GM12878 (cell line): ENCODE measurements around the gene PLEKHA7. TPM values are rescaled to one million over a fixed set of nuclear protein-coding genes. Genes with fewer than 3 reads are reported as not detected.

Experiments used
- ATAC-seq: fragments of 200-7000 bp; cut with Tn5 transposase; 3 replicates; pipeline ENCODE4 v1.9.1; 2020; ENCODE audit warnings: mild to moderate bottlenecking, moderate library complexity
- BruUV-seq: library from RNA; stranded (reverse); fragments of 400-500 nt; replicated peaks from 2 replicates; lab custom pipeline; 2021; lab: Mats Ljungman, UMichigan
- CTCF ChIA-PET: fragments of 300-600 bp; sonication (Branson Sonifier 250); formaldehyde crosslinking; extraction: SDS; loops from one replicate; lab custom pipeline; 2021; ENCODE audit warnings: inconsistent platforms; lab: Yijun Ruan, JAX
- POLR2A ChIA-PET: fragments of 350-600 bp; formaldehyde crosslinking; extraction: SDS; loops from one replicate; lab custom pipeline; 2021; ENCODE audit warnings: inconsistent platforms; lab: Charles Lee
- RAD21 ChIA-PET: fragments of 300-600 bp; sonication (Branson Sonifier 250); formaldehyde crosslinking; loops from one replicate; lab custom pipeline; 2023; ENCODE audit warnings: antibody characterized with exemption; ENCODE audit not compliant: unreplicated experiment; lab: Charles Lee
- SMC1A ChIA-PET: fragments of 300-600 bp; sonication (Branson Sonifier 250); formaldehyde crosslinking; loops from one replicate; lab custom pipeline; 2023; ENCODE audit not compliant: unreplicated experiment, uncharacterized antibody; lab: Charles Lee
- DNase-seq: peaks from one replicate; pipeline ENCODE4 v3.0.0-alpha.2; 2011; ENCODE audit warnings: low read depth, low spot score
- FAIRE-seq: peaks from 3 replicates; lab custom pipeline; 2011; peaks lifted over from hg19 to GRCh38; lab: Jason Lieb, UNC
- H2AFZ ChIP-seq: 2 replicates; pipeline ENCODE4 v1.6.0; 2011; ENCODE audit warnings: low read depth, low read length, control low read depth; ENCODE audit not compliant: control insufficient read depth
- H3K27ac ChIP-seq: 2 replicates; pipeline ENCODE4 v1.5.1; 2011; ENCODE audit warnings: control low read depth; ENCODE audit not compliant: control insufficient read depth, insufficient read depth
- H3K27me3 ChIP-seq, 2 experiments: replicated peaks in 1 of 2; 2 replicates each; pipeline versions ENCODE4 v1.6.0 to v1.6.1; 2011; ENCODE audit warnings: low read length in 1 of 2; ENCODE audit not compliant: control insufficient read depth in 2 of 2, insufficient read depth in 2 of 2
- H3K36me3 ChIP-seq, 2 experiments: 2 replicates each; pipeline ENCODE4 v1.5.1; 2011; ENCODE audit warnings: low read length in 1 of 2; ENCODE audit not compliant: control insufficient read depth in 2 of 2, insufficient read depth in 2 of 2
- H3K4me1 ChIP-seq: 2 replicates; pipeline ENCODE4 v1.6.1; 2011; ENCODE audit warnings: mild to moderate bottlenecking, low read length, moderate library complexity, mixed read lengths; ENCODE audit not compliant: control insufficient read depth, insufficient read depth
- H3K4me2 ChIP-seq: 2 replicates; pipeline ENCODE4 v1.6.0; 2011; ENCODE audit warnings: control low read depth; ENCODE audit not compliant: control insufficient read depth, insufficient read depth
- H3K4me3 ChIP-seq: fragments of 200-600 bp; sonication (generic); 2 replicates; pipeline ENCODE4 v1.5.1; 2016
- H3K79me2 ChIP-seq: 2 replicates; pipeline ENCODE4 v1.6.0; 2011; ENCODE audit warnings: low read length; ENCODE audit not compliant: control insufficient read depth, insufficient read depth
- H3K9ac ChIP-seq: 2 replicates; pipeline ENCODE4 v1.8.0; 2011; ENCODE audit warnings: low read length, control low read depth, mixed read lengths; ENCODE audit not compliant: control insufficient read depth, insufficient read depth
- H3K9me3 ChIP-seq: replicated peaks from 3 replicates; pipeline ENCODE4 v1.5.1; 2011; ENCODE audit warnings: mild to moderate bottlenecking, low read length; ENCODE audit not compliant: control insufficient read depth, insufficient read depth
- H4K20me1 ChIP-seq: 2 replicates; pipeline ENCODE4 v1.6.0; 2011; ENCODE audit not compliant: control insufficient read depth, insufficient read depth
- BCLAF1 ChIP-seq: fragments of 450-650 bp; IDR thresholded peaks from 2 replicates; pipeline ENCODE4 v1.6.1; 2017; ENCODE audit warnings: antibody characterized with exemption, mild to moderate bottlenecking, moderate library complexity
- BMI1 ChIP-seq: fragments of 450-650 bp; IDR thresholded peaks from 2 replicates; pipeline ENCODE4 v1.6.1; 2016; ENCODE audit warnings: mild to moderate bottlenecking, moderate library complexity, borderline replicate concordance
- CTCF ChIP-seq, 3 experiments: IDR thresholded peaks in 2 of 3; conservative IDR thresholded peaks in 1 of 3; 2 replicates each; pipeline ENCODE4 v1.5.1; 2011; ENCODE audit warnings: low read depth in 3 of 3, low read length in 3 of 3, mild to moderate bottlenecking in 3 of 3, control low read depth in 2 of 3, moderate library complexity in 2 of 3, inconsistent platforms in 1 of 3, mixed read lengths in 1 of 3; ENCODE audit not compliant: control insufficient read depth in 2 of 3, insufficient read depth in 1 of 3; ENCODE audit errors: extremely low read depth in 1 of 3
- FOXK2 ChIP-seq: fragments of 450-650 bp; IDR thresholded peaks from 2 replicates; pipeline ENCODE4 v1.6.1; 2017; ENCODE audit warnings: mild to moderate bottlenecking, moderate library complexity
- HDAC2 ChIP-seq: fragments of 200-600 bp; sonication (generic); IDR thresholded peaks from 2 replicates; pipeline ENCODE4 v1.6.1; 2017
- JUND ChIP-seq: IDR thresholded peaks from 2 replicates; pipeline ENCODE4 v1.6.1; 2012; ENCODE audit warnings: low read depth, mild to moderate bottlenecking, low read length, improper control_type of control experiment, moderate library complexity
- RB1 ChIP-seq: fragments of 450-650 bp; formaldehyde crosslinking; IDR thresholded peaks from 2 replicates; pipeline ENCODE4 v1.6.1; 2017; ENCODE audit warnings: mild to moderate bottlenecking, borderline replicate concordance
- RELB ChIP-seq: fragments of 450-650 bp; IDR thresholded peaks from 2 replicates; pipeline ENCODE4 v1.6.1; 2017; ENCODE audit warnings: low read depth, mild to moderate bottlenecking, moderate library complexity
- USF1 ChIP-seq: IDR thresholded peaks from 2 replicates; pipeline ENCODE4 v1.6.1; 2011; ENCODE audit warnings: borderline replicate concordance, low read depth, mild to moderate bottlenecking, moderate library complexity, mixed read lengths, low read length; ENCODE audit not compliant: insufficient read depth; ENCODE audit errors: extremely low read length
- ZBTB11 ChIP-seq: fragments of 450-650 bp; formaldehyde crosslinking; IDR thresholded peaks from 2 replicates; pipeline ENCODE4 v1.5.0; 2022; ENCODE audit warnings: mild to moderate bottlenecking, missing genetic modification characterization
- ZNF207 ChIP-seq: fragments of 450-650 bp; IDR thresholded peaks from 2 replicates; pipeline ENCODE4 v1.6.1; 2014; ENCODE audit warnings: antibody characterized with exemption, mild to moderate bottlenecking, borderline replicate concordance
- ZZZ3 ChIP-seq: IDR thresholded peaks from 2 replicates; pipeline ENCODE4 v1.6.1; 2011; ENCODE audit warnings: low read depth; ENCODE audit not compliant: control insufficient read depth, insufficient read length
- WGBS: methylation state at CpG from one replicate; pipeline ENCODE4 v1.1.6; 2016; ENCODE audit warnings: low lambda C conversion rate; ENCODE audit not compliant: insufficient replicate concordance, insufficient coverage; ENCODE audit errors: missing lambda C conversion rate; 5-methylcytosine and 5-hydroxymethylcytosine counted together
- in situ Hi-C: fragments of 300-500 bp; cut with MboI; formaldehyde crosslinking; loops from 9 replicates; pipeline ENCODE4 v1.14.3; 2018; ENCODE audit warnings: mixed read lengths
- intact Hi-C: fragments of 100-400 bp; cut with micrococcal nuclease; formaldehyde crosslinking; loops from one replicate; pipeline ENCODE4 v1.14.2; 2022; ENCODE audit not compliant: unreplicated experiment
- polyA plus RNA-seq, 11 experiments: library from polyadenylated mRNA; depleted of rRNA in 4 of 11; unstranded in 6 of 11; stranded (reverse) in 5 of 11; fragments of >200 nt; fragmentation: Nextera tagmentation in 4 of 11; fragmentation: Illumina TruSeq in 1 of 11; extraction: Ambion mirVana in 4 of 11; extraction: Trizol in 1 of 11; gene quantifications; 1 replicate in 1 of 11; 2 replicates in 10 of 11; pipeline versions ENCODE4 v1.2.1 to v1.2.3, GENCODE V29; 2011 to 2016; ENCODE audit warnings: inconsistent platforms in 2 of 11, missing spikeins in 2 of 11, low read depth in 1 of 11
- total RNA-seq, 4 experiments: library from RNA; depleted of rRNA in 3 of 4; stranded (reverse); fragments of >200 nt in 3 of 4; fragmentation: Illumina TruSeq in 1 of 4; extraction: Trizol in 1 of 4; gene quantifications; 2 replicates each; pipeline versions ENCODE4 v1.2.1 to v1.2.3, GENCODE V29; 2013 to 2021

The PLEKHA7 gene
- total and polyA plus RNA-seq, 10 of the 15 experiments (the other 5 are each of a cell fraction or from before 2014, with no cell fraction given): 0.45 to 5.3 (median 2.1) TPM

DNA sequence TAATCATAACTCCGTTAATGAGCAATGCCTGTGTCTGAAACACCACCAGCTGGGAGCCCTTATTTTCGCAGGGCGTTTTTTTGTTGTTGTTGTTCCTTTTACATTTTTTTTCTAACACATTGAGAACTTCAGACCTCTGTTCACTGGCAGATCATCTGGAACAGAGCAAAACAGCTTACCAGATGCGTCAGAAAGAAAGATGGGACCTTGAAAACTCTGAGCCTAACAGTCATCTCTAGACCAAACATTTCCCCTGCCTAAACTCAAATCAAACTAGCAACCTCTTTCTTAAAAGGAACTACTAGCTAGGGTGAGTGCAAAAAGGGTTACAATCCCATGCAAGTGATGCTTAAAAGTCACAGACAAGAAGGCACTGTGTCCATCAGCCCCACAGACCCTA, 93.2 kb downstream of the PLEKHA7 start:
- Histone ChIP-seq H3K9me3 (no peaks in the 10 kb centered on the region; the same call in 2 of the 3 replicates), H3K36me3 (no peaks in the 10 kb centered on the region), H2AFZ (no peak overlapping the region), H3K9ac (no peak overlapping the region), H3K27ac (no peak overlapping the region), H3K4me1 (peaks cover 22% of the 10 kb centered on the region), H4K20me1 (no peaks in the 10 kb centered on the region), H3K4me2 (no peak overlapping the region), H3K27me3 (peaks cover 8 to 12% of the 10 kb centered on the region in 2 experiments), H3K79me2 (no peaks in the 10 kb centered on the region), H3K4me3 (no peak overlapping the region)
- ATAC-seq: no peak
- intact Hi-C loops (loop anchor here (10.0 kb wide), 1 partner anchor 136 kb away; no protein-coding TSS in a partner anchor), in situ Hi-C loops (no loop called here)
- no peak for DNase-seq
- POLR2A ChIA-PET: interaction anchor here (1.7 to 2.3 kb wide), 2 partner anchors 16 to 19 kb away, joined by 4 to 10 read pairs; no protein-coding TSS in a partner anchor
- 87% methylated on average over 4 of the region's 4 CpGs for WGBS
- CTCF ChIA-PET: interaction anchor here (1.0 to 4.5 kb wide), 15 partner anchors 10 to 142 kb away, joined by 3 to 22 read pairs (median 5); no protein-coding TSS in a partner anchor
- no TSS peak for BruUV-seq
- FAIRE-seq: no peak
- RAD21 ChIA-PET: interaction anchor here (1.2 to 4.0 kb wide), 4 partner anchors 10 to 142 kb away, joined by 5 to 30 read pairs (median 18); no protein-coding TSS in a partner anchor
- SMC1A ChIA-PET: interaction anchor here (0.6 to 8.4 kb wide), 7 partner anchors 9 to 365 kb away, joined by 3 to 82 read pairs (median 7); no protein-coding TSS in a partner anchor
- TF ChIP-seq RELB (no peak), HDAC2 (no peak), RB1 (no peak), BMI1 (no peak), USF1 (no peak), FOXK2 (no peak), ZNF207 (no peak), BCLAF1 (no peak), ZZZ3 (no peak), ZBTB11 (CRISPR knock-in tag) (no peak), JUND (no peak), CTCF (IDR thresholded peaks at IDR 0.05 in 2 of 3, conservative IDR thresholded peaks at IDR 0.05 in 1 of 3; ENCODE audit: control insufficient read depth in 2 of 3, extremely low read depth in 1 of 3, insufficient read depth in 1 of 3, low read depth in 3 of 3, low read length in 3 of 3) (no peak)
